HepG2 (cell line): ENCODE results near the gene PTCRA.

Experiments used
- CTCF ChIP-seq: sonication (generic); formaldehyde crosslinking; IDR thresholded peaks from 2 replicates; pipeline ENCODE4 v1.5.0; 2020; ENCODE audit warnings: mild to moderate bottlenecking, missing genetic modification reagents, moderate library complexity
- GATA4 ChIP-seq: sonication (generic); IDR thresholded peaks from 2 replicates; pipeline ENCODE4 v1.6.1; 2016; ENCODE audit warnings: antibody characterized with exemption, low read depth, borderline replicate concordance
- TCF7L2 ChIP-seq: IDR thresholded peaks from 2 replicates; pipeline ENCODE4 v1.6.1; 2011; ENCODE audit warnings: mild to moderate bottlenecking, low read depth, low read length, moderate library complexity
- ZNF292 ChIP-seq: sonication (generic); formaldehyde crosslinking; IDR thresholded peaks from 2 replicates; pipeline ENCODE4 v1.8.1; 2022; ENCODE audit warnings: mild to moderate bottlenecking, low read depth, missing genetic modification reagents, borderline replicate concordance
- ZNF747 ChIP-seq: sonication (generic); formaldehyde crosslinking; IDR thresholded peaks from 2 replicates; pipeline ENCODE4 v1.8.1; 2023; ENCODE audit warnings: missing genetic modification reagents, mild to moderate bottlenecking, borderline replicate concordance

GRCh38 chr6:42947950-42948349 lies 32.1 kb downstream of the PTCRA start:
- no peak for TF ChIP-seq CTCF (CRISPR knock-in tag)
- no peak for TF ChIP-seq ZNF292 (CRISPR knock-in tag)
- no peak for TF ChIP-seq GATA4
- TF ChIP-seq TCF7L2: no peak
- no peak for TF ChIP-seq ZNF747 (CRISPR knock-in tag)
